HG03103 (cell line): ENCODE data around the gene ZDBF2.
"Not testable (repeated sequence)": the region's sequence is repeated elsewhere in the genome, so short reads cannot be mapped to it uniquely, and the experiment has no call there.

Experiments used
- ATAC-seq: cut with Tn5 transposase; IDR thresholded peaks from one replicate; pipeline ENCODE4 v1.9.1; 2021; ENCODE audit warnings: low read depth; ENCODE audit not compliant: unreplicated experiment

The ZDBF2 gene

GRCh38 chr2:206258615-206259014 lies 15.8 kb upstream of the ZDBF2 start:
- not testable (repeated sequence) for ATAC-seq

DNA sequence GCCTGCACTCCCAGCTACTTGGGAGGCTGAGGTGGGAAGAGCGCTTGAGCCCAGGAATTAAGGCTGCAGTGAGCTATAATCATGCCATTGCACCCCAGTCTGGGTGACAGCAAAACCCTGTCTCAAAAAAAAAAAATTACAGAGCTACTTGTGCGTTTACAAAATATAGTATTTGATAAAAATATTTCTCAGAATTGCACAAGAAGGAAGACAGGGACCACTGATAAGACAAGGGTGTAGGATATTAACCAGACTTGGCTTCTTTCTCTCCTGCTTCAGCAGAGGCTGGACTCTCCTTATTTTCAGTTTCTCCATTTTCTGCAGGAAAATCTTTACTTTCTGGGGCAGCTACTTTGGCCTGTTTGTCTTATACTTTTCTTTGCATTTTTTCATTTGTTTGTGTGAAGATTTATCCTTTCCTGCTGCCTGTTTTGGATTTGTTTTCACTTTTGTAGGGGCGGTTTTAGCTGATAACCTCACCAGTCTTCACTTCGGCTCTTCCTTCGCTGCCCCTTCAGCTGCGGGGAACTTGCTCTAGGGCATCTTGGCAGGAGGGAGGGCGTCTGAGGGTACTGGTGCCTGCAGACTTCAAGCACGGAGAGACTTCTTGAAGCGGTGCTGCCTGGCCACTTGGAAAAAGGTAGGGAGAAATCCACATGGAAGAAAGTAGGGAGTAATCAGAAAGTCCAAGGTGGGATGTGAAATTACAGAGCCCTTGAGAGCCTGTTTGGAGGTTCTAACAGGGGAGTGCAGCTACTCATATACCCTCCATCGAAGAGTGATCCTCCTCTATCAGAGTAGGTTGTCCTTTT lies 14.9 kb upstream of the ZDBF2 start:
- peak; percentile 16 for ATAC-seq

GRCh38 chr2:206260188-206261012 lies 14.1 kb upstream of the ZDBF2 start:
- peak; percentile 74 for ATAC-seq

DNA sequence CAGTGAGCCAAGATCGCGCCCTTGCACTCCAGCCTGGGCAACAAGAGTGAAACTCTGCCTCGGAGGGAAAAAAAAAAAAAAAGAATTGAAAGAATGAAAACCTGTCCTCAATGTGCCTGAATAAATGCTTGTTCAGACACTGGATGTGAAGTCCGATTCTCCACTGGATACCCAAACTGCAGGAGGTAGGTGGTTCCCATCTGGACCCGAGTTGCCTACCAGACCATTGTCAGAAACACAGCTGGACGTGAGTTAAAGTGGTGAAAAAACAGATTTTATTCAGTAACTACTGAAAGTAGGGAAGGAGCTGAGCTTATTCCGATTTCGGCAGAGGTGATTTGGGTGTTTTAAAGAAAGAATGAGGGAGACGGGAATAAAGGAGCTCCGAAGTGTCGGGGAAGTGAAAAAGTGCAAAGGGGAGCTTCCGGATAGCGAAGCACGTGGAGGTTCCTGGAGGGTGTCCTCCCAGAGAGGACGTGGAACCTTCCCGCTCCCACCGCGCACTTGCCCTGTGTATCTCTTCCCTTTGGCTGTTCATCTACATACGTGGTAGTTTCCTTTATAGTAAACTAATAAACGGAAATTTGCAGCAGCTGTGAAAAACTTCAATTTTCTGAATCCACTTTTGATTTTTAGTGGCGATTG lies 10.4 kb upstream of the ZDBF2 start:
- ATAC-seq: no peak

- ATAC-seq: no peak
Observed at GRCh38 chr2:206266130-206267125, 8.0 kb upstream of the ZDBF2 start.

DNA sequence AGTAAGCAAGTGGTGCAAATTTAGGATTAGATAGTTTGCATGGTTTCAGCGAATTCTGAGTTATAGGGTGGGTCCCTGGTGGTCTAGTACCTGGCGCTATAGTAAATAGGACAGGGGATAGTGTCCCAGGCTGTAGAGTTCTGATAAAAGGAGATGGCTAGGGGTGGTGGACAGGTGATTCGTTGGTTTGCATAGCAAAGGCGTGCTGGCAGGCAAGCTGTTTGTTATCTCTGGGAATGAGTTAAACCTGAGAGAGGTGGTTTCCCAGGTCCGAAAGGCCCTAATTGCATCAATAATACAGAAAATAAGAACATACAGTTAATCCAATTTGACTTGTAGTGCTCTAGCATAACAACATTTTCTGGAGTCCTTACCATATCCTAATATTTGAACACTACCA lies 6.9 kb upstream of the ZDBF2 start:
- no peak for ATAC-seq

- no peak for ATAC-seq
Observed at GRCh38 chr2:206271065-206271464, 3.4 kb upstream of the ZDBF2 start.

- no peak for ATAC-seq
Observed at GRCh38 chr2:206273905-206274304, 558 bp upstream of the ZDBF2 start.

DNA sequence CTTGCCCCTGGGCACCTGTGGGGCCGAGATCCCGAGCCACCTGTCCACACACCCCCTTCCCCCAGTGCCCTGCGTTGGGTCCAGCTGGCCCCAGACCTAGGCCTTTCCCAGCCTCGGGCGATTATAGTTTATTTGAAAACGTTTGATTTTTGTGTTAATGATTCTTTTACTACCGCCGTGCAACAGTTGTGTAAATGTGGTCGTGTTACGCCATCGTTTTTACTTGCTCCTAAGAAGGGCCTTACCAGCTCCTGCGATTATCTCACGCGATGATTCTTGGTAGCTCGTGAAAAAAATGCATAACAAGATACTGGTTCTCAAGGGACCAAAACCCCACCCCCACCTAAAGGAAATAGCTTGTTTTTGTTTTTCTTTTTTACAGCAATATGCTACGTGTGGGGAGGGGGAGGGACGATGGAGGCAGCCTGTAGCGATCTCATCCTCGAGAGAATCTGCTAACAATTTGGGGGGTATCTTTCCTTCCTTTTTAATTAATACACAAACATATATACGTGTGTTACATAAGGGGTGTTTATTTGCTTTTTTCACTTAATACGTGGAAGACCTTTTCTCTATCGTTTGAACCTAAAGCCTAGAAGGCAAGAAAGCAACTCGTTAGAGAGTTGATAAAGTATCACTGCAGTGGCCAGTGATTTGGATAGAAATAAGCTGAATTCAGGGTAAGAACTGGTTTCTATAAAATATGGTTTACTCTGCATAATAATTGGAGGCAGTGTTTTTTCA lies 1.0 kb downstream of the ZDBF2 start:
- peak; percentile 35 for ATAC-seq

DNA sequence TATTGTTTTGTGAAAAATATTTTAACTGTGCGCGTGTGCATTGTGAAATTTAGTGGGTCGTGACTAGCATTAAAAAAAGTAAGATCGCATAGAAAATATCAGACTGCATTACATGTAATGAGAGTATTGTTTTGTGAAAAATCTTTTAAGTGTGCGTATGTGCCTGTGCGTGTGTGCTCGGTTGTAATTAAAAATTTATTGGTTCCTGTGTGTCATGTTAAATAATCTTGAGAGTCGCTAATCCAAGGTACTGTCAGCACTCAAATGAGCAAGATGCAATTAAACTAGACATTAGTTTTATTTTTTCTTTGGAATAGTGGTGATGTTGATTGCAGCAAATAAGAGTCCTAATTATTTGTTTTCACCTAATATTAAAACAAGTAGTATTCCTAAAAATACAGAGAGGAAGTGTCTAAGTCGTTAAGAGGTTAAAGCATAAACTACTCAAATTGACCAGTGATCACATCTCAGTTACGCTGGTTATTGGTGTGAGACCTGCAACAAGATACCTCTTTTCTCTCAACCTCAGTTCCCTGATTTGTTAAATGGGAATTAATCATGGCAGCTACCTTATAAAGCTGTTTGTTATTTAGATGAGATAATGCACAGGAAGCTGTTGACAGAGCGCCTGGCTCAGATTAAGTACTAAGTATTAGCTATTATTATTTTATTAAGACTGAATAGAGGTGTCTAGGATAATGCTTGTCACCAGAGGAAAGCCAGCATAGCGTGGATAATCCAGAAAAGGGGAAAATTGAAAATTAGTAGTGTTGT lies 1.9 kb downstream of the ZDBF2 start:
- no peak for ATAC-seq

GRCh38 chr2:206277503-206277902 lies 3.0 kb downstream of the ZDBF2 start:
- ATAC-seq: no peak

- ATAC-seq: no peak
Observed at GRCh38 chr2:206282746-206283145, 8.3 kb downstream of the ZDBF2 start.

DNA sequence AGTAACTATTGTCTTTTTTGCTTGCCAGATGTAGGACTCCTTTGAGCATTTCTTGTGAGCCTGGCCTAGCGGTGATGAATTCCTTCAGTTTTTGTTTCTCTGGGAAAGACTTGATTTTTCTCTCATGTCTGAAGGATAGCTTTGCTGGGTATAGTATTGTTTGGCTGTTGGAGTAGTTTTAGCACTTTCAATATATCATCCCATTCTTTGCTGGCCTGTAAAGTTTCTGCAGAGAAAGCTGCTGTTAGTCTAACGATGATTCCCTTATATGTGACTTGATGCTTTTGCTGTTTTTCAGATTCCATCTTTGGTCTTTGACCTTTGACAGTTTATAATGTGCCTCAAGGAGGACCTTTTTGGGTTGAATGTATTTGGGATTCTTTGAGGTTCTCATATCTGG lies 12.7 kb downstream of the ZDBF2 start:
- no peak for ATAC-seq

DNA sequence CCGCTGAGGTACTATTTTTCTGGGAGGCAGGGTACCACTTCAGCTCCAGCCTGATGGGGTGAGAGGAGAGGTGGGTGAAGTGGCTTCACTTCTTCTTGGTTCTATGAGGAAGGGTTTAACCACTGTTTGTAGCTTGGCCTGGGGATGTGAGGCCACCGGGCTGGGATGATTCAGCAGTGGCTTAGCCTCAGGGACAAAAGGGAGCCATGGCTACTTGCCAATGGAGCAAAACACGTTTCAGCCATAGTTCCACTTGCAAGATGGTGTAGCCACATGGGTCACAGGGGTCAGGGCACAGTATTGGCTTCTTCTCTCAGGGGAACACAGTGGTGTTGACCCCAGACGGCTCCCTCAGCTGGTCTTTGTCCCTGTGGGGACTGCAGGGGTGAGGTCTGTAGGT lies 14.9 kb downstream of the ZDBF2 start:
- no peak for ATAC-seq

- no peak for ATAC-seq
Observed at GRCh38 chr2:206296128-206296527, 21.7 kb downstream of the ZDBF2 start.

GRCh38 chr2:206299608-206300007 lies 25.1 kb downstream of the ZDBF2 start:
- ATAC-seq: not testable (repeated sequence)

- ATAC-seq: peak; percentile 97
Observed at GRCh38 chr2:206305523-206306245, 31.2 kb downstream of the ZDBF2 start.

DNA sequence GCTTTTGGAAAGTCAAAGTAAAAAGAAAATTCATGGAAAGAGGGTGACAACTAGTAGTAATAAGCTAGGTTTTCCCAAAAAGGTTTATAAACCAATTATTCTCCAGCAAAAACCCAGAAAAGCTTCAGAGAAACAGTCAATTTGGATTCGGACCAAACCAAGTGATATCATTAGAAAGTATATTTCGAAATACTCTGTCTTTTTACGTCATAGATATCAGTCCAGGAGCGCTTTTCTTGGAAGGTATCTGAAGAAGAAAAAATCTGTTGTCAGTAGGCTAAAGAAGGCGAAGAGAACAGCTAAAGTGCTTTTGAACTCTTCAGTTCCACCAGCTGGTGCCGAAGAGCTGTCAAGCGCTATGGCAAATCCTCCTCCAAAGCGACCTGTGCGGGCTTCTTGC lies 36.6 kb downstream of the ZDBF2 start:
- no peak for ATAC-seq
